ENCODE measurements around the gene BCKDHA.
"Not testable (repeated sequence)": the region's sequence is repeated elsewhere in the genome, so short reads cannot be mapped to it uniquely, and the experiment has no call there.

Gene BCKDHA

GRCh38 chr19:41403181-41403970, 5.8 kb downstream of the BCKDHA start:
- H3K4me3 ChIP-seq (ENCODE audit: low read depth, low read length): no peak overlapping the region
- in situ Hi-C loops (cut with HindIII; ENCODE audit: low sequenced_read_pairs): no loop called here
- no peak for DNase-seq (ENCODE audit: low read depth)
- TF ChIP-seq, protein P1, sequence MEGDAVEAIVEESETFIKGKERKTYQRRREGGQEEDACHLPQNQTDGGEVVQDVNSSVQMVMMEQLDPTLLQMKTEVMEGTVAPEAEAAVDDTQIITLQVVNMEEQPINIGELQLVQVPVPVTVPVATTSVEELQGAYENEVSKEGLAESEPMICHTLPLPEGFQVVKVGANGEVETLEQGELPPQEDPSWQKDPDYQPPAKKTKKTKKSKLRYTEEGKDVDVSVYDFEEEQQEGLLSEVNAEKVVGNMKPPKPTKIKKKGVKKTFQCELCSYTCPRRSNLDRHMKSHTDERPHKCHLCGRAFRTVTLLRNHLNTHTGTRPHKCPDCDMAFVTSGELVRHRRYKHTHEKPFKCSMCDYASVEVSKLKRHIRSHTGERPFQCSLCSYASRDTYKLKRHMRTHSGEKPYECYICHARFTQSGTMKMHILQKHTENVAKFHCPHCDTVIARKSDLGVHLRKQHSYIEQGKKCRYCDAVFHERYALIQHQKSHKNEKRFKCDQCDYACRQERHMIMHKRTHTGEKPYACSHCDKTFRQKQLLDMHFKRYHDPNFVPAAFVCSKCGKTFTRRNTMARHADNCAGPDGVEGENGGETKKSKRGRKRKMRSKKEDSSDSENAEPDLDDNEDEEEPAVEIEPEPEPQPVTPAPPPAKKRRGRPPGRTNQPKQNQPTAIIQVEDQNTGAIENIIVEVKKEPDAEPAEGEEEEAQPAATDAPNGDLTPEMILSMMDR (IDR thresholded peaks at IDR 0.05; ENCODE audit: low read depth, low read length, missing control alignments): no peak

GRCh38 chr19:41405776-41406175, 8.2 kb downstream of the BCKDHA start:
- TF ChIP-seq, protein P1 (IDR thresholded peaks at IDR 0.05; ENCODE audit: low read depth, low read length, missing control alignments): no peak

DNA sequence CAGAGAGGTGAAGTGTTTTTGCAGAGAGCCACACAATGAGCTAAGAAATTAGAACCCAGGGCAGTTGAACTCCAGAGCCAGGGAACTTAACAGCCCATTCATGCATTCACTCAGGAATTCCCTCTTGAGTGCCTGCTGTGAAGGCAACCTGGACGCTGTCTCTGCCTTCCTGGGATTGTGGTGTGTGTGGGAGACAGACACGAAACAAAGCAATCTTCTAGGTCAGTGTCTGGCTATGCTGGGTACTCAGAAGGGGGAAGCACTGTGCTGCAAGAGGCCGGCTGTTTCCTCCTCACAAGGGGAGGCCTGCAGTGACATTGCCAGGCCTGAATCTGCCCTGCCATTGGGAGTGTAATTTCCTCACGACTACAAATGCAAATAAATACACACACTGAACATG, 9.7 kb downstream of the BCKDHA start:
- no peak overlapping the region for H3K4me3 ChIP-seq (ENCODE audit: low read depth, low read length)
- TF ChIP-seq, protein P1 (IDR thresholded peaks at IDR 0.05; ENCODE audit: low read depth, low read length, missing control alignments): no peak
- in situ Hi-C loops (cut with HindIII; ENCODE audit: low sequenced_read_pairs): no loop called here
- no peak for DNase-seq (ENCODE audit: low read depth)

More at GRCh38 chr19:41405776-41406175, 8.2 kb downstream of the BCKDHA start:
- DNase-seq (ENCODE audit: low read depth): no peak
- in situ Hi-C loops (cut with HindIII; ENCODE audit: low sequenced_read_pairs): no loop called here
- no peak overlapping the region for H3K4me3 ChIP-seq (ENCODE audit: low read depth, low read length)

GRCh38 chr19:41408256-41408655, 10.6 kb downstream of the BCKDHA start:
- in situ Hi-C loops (cut with HindIII; ENCODE audit: low sequenced_read_pairs): no loop called here
- TF ChIP-seq, protein P1 (IDR thresholded peaks at IDR 0.05; ENCODE audit: low read depth, low read length, missing control alignments): no peak
- no peak overlapping the region for H3K4me3 ChIP-seq (ENCODE audit: low read depth, low read length)
- DNase-seq (ENCODE audit: low read depth): no peak

DNA sequence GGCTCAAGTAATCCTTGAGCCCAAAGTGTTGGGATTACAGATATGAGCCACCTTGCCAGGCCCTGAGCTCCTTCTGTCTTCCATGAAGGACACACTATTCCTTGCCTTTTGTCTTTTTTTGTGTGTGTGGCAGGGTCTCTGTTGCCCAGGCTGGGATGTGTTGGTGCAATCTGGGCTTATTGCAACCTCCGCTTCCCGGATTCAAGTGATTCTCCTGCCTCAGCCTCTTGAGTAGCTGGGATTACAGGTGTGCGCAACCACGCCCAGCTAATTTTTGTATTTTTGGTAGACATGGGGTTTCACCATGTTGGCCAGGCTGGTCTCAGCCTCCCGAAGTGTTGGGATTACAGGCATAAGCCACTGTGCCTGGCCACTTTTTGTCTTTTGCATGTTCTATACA, 11.2 kb downstream of the BCKDHA start:
- in situ Hi-C loops (cut with HindIII; ENCODE audit: low sequenced_read_pairs); H3K4me3 ChIP-seq (ENCODE audit: low read depth, low read length); DNase-seq (ENCODE audit: low read depth): not testable (repeated sequence)

- in situ Hi-C loops (cut with HindIII; ENCODE audit: low sequenced_read_pairs): no loop called here
- no peak overlapping the region for H3K4me3 ChIP-seq (ENCODE audit: low read depth, low read length)
- TF ChIP-seq, protein P1 (IDR thresholded peaks at IDR 0.05; ENCODE audit: low read depth, low read length, missing control alignments): no peak
- no peak for DNase-seq (ENCODE audit: low read depth)
Measured at GRCh38 chr19:41409288-41409687, 11.7 kb downstream of the BCKDHA start.

DNA sequence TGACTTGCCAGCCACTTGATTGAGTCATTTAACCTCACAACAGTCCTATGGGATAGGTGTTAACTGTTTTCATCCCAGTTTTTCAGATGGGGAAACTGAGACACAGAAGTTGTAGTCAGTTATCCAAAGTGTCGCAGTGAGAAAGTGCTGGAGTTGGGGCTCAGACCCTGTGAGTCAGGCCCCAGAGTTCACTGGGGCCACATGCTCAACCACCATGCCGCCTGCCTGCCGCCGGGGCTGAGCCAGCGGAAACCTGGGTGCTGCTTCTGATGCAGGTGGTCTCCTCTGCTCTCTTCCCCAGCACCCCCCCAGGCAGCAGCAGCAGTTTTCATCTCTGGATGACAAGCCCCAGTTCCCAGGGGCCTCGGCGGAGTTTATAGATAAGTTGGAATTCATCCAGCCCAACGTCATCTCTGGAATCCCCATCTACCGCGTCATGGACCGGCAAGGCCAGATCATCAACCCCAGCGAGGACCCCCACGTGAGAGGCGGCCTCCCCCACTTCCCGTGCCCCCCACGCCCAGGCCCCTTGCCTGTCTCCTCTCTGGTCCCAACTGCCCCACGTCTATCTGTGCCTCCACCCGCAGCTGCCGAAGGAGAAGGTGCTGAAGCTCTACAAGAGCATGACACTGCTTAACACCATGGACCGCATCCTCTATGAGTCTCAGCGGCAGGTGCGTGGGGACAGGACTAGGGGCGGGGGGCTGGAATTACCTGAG, 12.9 kb downstream of the BCKDHA start:
- in situ Hi-C loops (cut with HindIII; ENCODE audit: low sequenced_read_pairs): no loop called here
- H3K4me3 ChIP-seq (ENCODE audit: low read depth, low read length): no peak overlapping the region
- no peak for DNase-seq (ENCODE audit: low read depth)
- TF ChIP-seq, protein P1 (IDR thresholded peaks at IDR 0.05; ENCODE audit: low read depth, low read length, missing control alignments): no peak

Data from astrocyte of the cerebellum (primary cell).